Neural crest cell (in vitro differentiated cells): ENCODE measurements around the gene BCL7A. TPM values are rescaled to one million over a fixed set of nuclear protein-coding genes. Genes with fewer than 3 reads are reported as not detected.
"Not testable (repeated sequence)": the region's sequence is repeated elsewhere in the genome, so short reads cannot be mapped to it uniquely, and the experiment has no call there.

Experiments used
- DNase-seq: peaks from one replicate; pipeline ENCODE4 v3.0.0; 2021; ENCODE audit warnings: low read depth, mixed read lengths, low spot score
- H3K27ac Mint-ChIP-seq: one replicate; pipeline ENCODE4 v1.8.0; 2021; ENCODE audit warnings: mild to moderate bottlenecking, mixed read lengths; ENCODE audit not compliant: unreplicated experiment
- H3K27me3 Mint-ChIP-seq: 2 replicates; pipeline ENCODE4 v1.8.0; 2021; ENCODE audit warnings: low read depth, mild to moderate bottlenecking, mixed read lengths
- H3K36me3 Mint-ChIP-seq: 2 replicates; pipeline ENCODE4 v1.8.0; 2021; ENCODE audit warnings: low read depth, mild to moderate bottlenecking, mixed read lengths
- H3K4me1 Mint-ChIP-seq: 2 replicates; pipeline ENCODE4 v1.8.0; 2021; ENCODE audit warnings: mixed read lengths
- H3K4me3 Mint-ChIP-seq: one replicate; pipeline ENCODE4 v1.8.0; 2021; ENCODE audit warnings: mild to moderate bottlenecking, mixed read lengths
- H3K9me3 Mint-ChIP-seq: 2 replicates; pipeline ENCODE4 v1.8.0; 2021; ENCODE audit warnings: mixed read lengths
- CTCF ChIP-seq: fragments of 200-600 bp; sonication (generic); conservative IDR thresholded peaks from 2 replicates; pipeline ENCODE4 v1.5.0; 2021; ENCODE audit warnings: antibody characterized with exemption, mild to moderate bottlenecking
- total RNA-seq: library from RNA; stranded (reverse); gene quantifications from 2 replicates; pipeline ENCODE4 v1.2.1, GENCODE V29; 2021

The BCL7A gene
- total RNA-seq, 1 donor from 2014 or later, result 57.4 TPM

DNA sequence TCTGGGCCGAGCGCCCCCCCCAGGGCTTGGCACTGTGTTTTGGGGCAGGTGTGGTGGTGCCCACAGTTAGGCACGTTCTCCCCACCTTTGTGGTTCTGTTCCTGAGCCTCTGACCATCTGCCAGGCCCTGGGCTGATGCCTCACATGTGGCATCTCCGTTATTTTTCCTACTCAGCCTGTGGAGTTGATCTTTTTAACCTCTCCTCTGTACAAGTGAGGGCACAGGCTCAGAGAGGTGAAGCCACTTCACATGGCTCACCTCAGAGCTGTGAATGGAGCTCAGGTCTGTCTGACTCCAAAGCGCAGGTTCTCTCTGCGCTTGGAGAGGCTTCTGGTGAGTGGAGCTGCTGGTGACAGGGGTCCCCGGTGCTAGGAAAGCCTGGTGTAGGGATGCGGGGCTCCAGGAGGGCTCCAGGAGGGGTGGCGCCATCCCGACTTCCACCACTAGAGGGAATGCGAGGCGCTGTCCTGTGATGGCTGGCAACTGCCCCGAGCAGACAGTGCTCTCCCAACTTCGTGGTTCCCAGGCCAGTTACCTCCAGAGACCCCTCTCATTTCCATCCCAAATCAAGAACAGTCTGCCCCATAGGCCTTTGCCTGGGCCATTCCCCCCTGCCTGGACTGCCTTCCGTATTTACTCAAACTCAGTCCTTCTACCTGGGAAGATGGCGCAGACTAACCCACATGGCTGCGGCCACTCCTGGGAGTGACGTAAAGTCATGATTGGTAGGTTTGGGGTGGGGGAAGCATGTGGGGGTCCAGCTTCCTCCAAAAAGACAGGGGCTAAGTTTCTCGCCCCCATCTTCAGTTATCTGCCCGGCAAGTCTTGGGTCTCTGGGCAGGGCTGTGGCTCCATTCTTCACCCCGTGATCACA, 9.9 kb downstream of the BCL7A start:
- TF ChIP-seq CTCF, result peak; percentile 74
- Mint-ChIP-seq H3K4me3 (no peak overlapping the region), H3K36me3 (peaks cover 4% of the 10 kb centered on the region), H3K4me1 (peaks cover 41% of the 10 kb centered on the region), H3K27me3 (no peaks in the 10 kb centered on the region), H3K9me3 (no peaks in the 10 kb centered on the region), H3K27ac (no peak overlapping the region)
- DNase-seq, result peak; percentile 67

GRCh38 chr12:122032580-122032979, 10.9 kb downstream of the BCL7A start:
- Mint-ChIP-seq H3K27me3 (no peaks in the 10 kb centered on the region), H3K9me3 (no peaks in the 10 kb centered on the region), H3K4me3 (no peak overlapping the region), H3K27ac (no peak overlapping the region), H3K4me1 (peaks cover 33% of the 10 kb centered on the region), H3K36me3 (peaks cover 4% of the 10 kb centered on the region)
- TF ChIP-seq CTCF, result no peak
- no peak for DNase-seq

DNA sequence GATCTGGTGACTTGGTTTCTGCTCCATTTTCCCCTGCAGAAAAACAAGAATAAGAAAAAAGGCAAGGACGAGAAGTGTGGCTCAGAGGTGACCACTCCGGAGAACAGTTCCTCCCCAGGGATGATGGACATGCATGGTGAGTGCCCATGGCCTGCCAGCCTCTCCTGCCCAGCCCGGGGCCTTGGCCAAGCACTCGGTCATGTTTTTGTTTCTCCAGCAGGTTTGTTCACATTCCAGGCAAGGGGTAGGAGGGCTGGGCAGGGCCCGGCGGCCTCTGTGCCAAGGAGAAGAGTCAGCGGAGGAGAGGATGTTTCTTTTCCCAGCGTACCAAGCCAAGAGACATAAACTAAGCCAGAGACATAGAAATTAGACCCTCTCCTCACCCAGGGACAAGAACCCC, 13.6 kb downstream of the BCL7A start:
- H3K9me3 Mint-ChIP-seq, result no peaks in the 10 kb centered on the region
- no peak overlapping the region for H3K4me3 Mint-ChIP-seq
- peaks cover 4% of the 10 kb centered on the region for H3K36me3 Mint-ChIP-seq
- H3K27me3 Mint-ChIP-seq, result no peaks in the 10 kb centered on the region
- TF ChIP-seq CTCF, result no peak
- H3K27ac Mint-ChIP-seq, result no peak overlapping the region
- H3K4me1 Mint-ChIP-seq, result peaks cover 11% of the 10 kb centered on the region
- no peak for DNase-seq

DNA sequence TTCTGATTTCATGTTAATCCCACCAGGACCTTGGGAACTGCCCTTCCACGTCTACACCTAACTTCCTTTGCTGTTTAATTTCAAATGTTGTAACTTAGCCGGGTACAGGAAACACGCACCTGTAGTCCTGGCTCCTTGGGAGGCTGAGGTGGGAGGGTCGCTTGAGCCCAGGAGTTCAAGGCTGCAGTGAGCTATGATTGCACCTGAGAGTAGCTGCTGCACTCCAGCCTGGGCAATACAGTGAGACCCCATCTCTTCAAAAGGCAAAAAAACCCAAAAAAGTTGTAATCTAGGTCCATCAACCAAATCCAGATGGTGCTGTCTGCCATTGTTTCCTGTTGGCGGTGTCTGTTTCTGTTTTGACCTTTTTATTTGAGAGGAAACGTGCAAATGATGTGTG, 14.5 kb downstream of the BCL7A start:
- H3K9me3 Mint-ChIP-seq, result no peaks in the 10 kb centered on the region
- H3K27me3 Mint-ChIP-seq, result no peaks in the 10 kb centered on the region
- H3K27ac Mint-ChIP-seq, result peak overlapping the region; percentile 78
- peaks cover 4% of the 10 kb centered on the region for H3K36me3 Mint-ChIP-seq
- H3K4me1 Mint-ChIP-seq, result peaks cover 11% of the 10 kb centered on the region
- no peak for DNase-seq
- TF ChIP-seq CTCF, result no peak
- H3K4me3 Mint-ChIP-seq, result no peak overlapping the region

- TF ChIP-seq CTCF, result no peak
- Mint-ChIP-seq H3K4me1 (no peaks in the 10 kb centered on the region), H3K36me3 (peaks cover 7% of the 10 kb centered on the region), H3K27ac (peak overlapping the region; percentile 12), H3K4me3 (no peak overlapping the region), H3K9me3 (no peaks in the 10 kb centered on the region), H3K27me3 (no peaks in the 10 kb centered on the region)
- DNase-seq, result no peak
Measured at GRCh38 chr12:122040579-122041386, 19.1 kb downstream of the BCL7A start.

DNA sequence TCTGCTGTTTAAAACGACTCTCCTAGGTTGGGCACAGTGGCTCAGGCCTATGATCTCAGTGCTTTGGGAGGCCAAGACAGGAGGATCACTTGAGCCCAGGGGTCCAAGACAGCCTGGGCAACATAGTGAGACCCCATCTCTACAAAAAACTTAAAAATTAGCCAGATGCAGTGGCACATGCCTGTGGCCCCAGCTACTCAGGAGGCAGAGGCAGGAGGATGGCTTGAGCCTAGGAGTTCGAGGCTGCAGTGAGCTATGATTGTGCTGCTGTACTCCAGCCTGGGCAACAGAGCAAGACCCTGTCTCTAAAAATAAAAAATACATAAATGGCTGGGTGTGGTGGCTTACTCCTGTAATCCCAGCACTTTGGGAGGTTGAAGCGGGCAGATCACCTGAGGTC, 19.8 kb downstream of the BCL7A start:
- H3K4me1 Mint-ChIP-seq, H3K4me3 Mint-ChIP-seq, H3K36me3 Mint-ChIP-seq, DNase-seq, H3K9me3 Mint-ChIP-seq, H3K27ac Mint-ChIP-seq, H3K27me3 Mint-ChIP-seq: not testable (repeated sequence)
